Endodermal cell (in vitro differentiated cells): ENCODE results near the gene NRXN3. TPM values are rescaled to one million over a fixed set of nuclear protein-coding genes. Genes with fewer than 3 reads are reported as not detected.

Experiments
- DNase-seq: peaks from one replicate; pipeline ENCODE4 v3.0.0-alpha.2; 2017
- H3K27ac ChIP-seq: 2 replicates; pipeline ENCODE4 v1.5.1; 2013; ENCODE audit warnings: mild to moderate bottlenecking, low read depth, low read length, moderate library complexity
- H3K27me3 ChIP-seq: 2 replicates; pipeline ENCODE4 v1.6.1; 2013; ENCODE audit warnings: mild to moderate bottlenecking, low read length, moderate library complexity; ENCODE audit not compliant: insufficient read depth, control insufficient read depth, poor library complexity, severe bottlenecking
- H3K36me3 ChIP-seq: 2 replicates; pipeline ENCODE4 v1.7.0; 2013; ENCODE audit warnings: mild to moderate bottlenecking, low read length, moderate library complexity; ENCODE audit not compliant: control insufficient read depth, insufficient read depth
- H3K4me1 ChIP-seq: one replicate; pipeline ENCODE4 v1.7.0; 2013; ENCODE audit warnings: low read length; ENCODE audit not compliant: control insufficient read depth, insufficient read depth
- H3K4me3 ChIP-seq: 2 replicates; pipeline ENCODE4 v1.5.1; 2013; ENCODE audit warnings: mild to moderate bottlenecking, low read length, moderate library complexity
- H3K9ac ChIP-seq: 2 replicates; pipeline ENCODE4 v1.6.1; 2013; ENCODE audit warnings: mild to moderate bottlenecking, low read length, moderate library complexity; ENCODE audit not compliant: poor library complexity, severe bottlenecking; ENCODE audit errors: extremely low read depth
- H3K9me3 ChIP-seq: 2 replicates; pipeline ENCODE4 v1.6.1; 2013; ENCODE audit warnings: mild to moderate bottlenecking, low read length, moderate library complexity; ENCODE audit not compliant: control insufficient read depth
- H3K27ac Mint-ChIP-seq: 2 replicates; pipeline ENCODE4 v1.8.0; 2020; ENCODE audit warnings: mixed read lengths
- H3K27me3 Mint-ChIP-seq: 2 replicates; pipeline ENCODE4 v1.8.0; 2021; ENCODE audit warnings: mild to moderate bottlenecking, mixed read lengths; ENCODE audit not compliant: insufficient read depth
- H3K36me3 Mint-ChIP-seq: 2 replicates; pipeline ENCODE4 v1.8.0; 2020; ENCODE audit warnings: low read depth, mixed read lengths
- H3K4me1 Mint-ChIP-seq: 2 replicates; pipeline ENCODE4 v1.8.0; 2020; ENCODE audit warnings: mixed read lengths
- H3K4me3 Mint-ChIP-seq: 2 replicates; pipeline ENCODE4 v1.8.0; 2020; ENCODE audit warnings: mild to moderate bottlenecking, moderate library complexity, mixed read lengths
- H3K9me3 Mint-ChIP-seq: 2 replicates; pipeline ENCODE4 v1.8.0; 2020; ENCODE audit warnings: mild to moderate bottlenecking, mixed read lengths
- WGBS, 2 experiments: methylation state at CpG; one replicate each; pipeline versions ENCODE4 v1.1.5 to v1.1.7; 2013; ENCODE audit warnings: missing lambda C conversion rate in 2 of 2, mixed read lengths in 1 of 2; ENCODE audit not compliant: insufficient coverage in 1 of 2, insufficient read length in 1 of 2; 5-methylcytosine and 5-hydroxymethylcytosine counted together
- total RNA-seq, 2 donors: library from RNA; stranded (reverse); fragmentation: NEBNext Ultra II Directional in 1 of 2; extraction: Animal tissue kit (Norgen Biotek cat#: 25700) in 1 of 2; gene quantifications; 2 replicates in 1 of 2; 3 replicates in 1 of 2; pipeline ENCODE4 v1.2.1, GENCODE V29; 2021
- TF ChIP-seq, protein P1 (sequence below): fragments of 200-600 bp; sonication (generic); conservative IDR thresholded peaks from 2 replicates; pipeline ENCODE4 v1.5.0; 2021; ENCODE audit warnings: antibody characterized with exemption, mild to moderate bottlenecking

NRXN3 gene
- total RNA-seq, 2 donors from 2014 or later = 20.9 to 21.4 TPM

DNA sequence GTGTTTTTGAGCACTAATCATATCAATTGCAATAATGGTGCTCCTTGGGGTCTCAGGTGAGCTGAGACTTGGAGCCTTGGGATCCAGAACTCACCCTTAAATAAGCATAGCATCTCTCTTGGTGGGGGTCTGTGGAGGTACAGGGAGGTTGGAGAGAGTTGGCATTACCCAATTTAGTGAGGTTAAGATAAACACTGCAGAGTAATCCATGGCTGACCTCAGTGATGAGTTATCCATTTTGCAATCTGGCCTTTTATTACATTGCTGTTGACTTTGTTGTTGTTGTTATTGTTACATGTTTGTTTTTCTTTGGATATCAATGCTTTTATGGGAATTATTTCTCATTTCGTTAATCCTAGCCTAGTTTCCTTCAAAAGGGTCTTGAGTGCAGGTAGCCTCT lies 373.3 kb downstream of the NRXN3 start:
- H3K4me3 Mint-ChIP-seq = no peak overlapping the region
- no peaks in the 10 kb centered on the region for H3K36me3 Mint-ChIP-seq
- H3K4me1 ChIP-seq = no peaks in the 10 kb centered on the region
- no peaks in the 10 kb centered on the region for H3K27me3 ChIP-seq
- H3K9me3 Mint-ChIP-seq = no peaks in the 10 kb centered on the region
- no peaks in the 10 kb centered on the region for H3K9me3 ChIP-seq
- H3K4me3 ChIP-seq = no peak overlapping the region
- no peak overlapping the region for H3K27ac ChIP-seq
- no peak for DNase-seq
- H3K27me3 Mint-ChIP-seq = peaks cover 7% of the 10 kb centered on the region
- no peak overlapping the region for H3K27ac Mint-ChIP-seq
- TF ChIP-seq, protein P1, sequence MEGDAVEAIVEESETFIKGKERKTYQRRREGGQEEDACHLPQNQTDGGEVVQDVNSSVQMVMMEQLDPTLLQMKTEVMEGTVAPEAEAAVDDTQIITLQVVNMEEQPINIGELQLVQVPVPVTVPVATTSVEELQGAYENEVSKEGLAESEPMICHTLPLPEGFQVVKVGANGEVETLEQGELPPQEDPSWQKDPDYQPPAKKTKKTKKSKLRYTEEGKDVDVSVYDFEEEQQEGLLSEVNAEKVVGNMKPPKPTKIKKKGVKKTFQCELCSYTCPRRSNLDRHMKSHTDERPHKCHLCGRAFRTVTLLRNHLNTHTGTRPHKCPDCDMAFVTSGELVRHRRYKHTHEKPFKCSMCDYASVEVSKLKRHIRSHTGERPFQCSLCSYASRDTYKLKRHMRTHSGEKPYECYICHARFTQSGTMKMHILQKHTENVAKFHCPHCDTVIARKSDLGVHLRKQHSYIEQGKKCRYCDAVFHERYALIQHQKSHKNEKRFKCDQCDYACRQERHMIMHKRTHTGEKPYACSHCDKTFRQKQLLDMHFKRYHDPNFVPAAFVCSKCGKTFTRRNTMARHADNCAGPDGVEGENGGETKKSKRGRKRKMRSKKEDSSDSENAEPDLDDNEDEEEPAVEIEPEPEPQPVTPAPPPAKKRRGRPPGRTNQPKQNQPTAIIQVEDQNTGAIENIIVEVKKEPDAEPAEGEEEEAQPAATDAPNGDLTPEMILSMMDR = no peak
- H3K4me1 Mint-ChIP-seq = no peaks in the 10 kb centered on the region
- 71 to 87% methylated on average over 1 of the region's 1 CpG for WGBS, 2 experiments
- H3K36me3 ChIP-seq = no peaks in the 10 kb centered on the region
- H3K9ac ChIP-seq = no peak overlapping the region

DNA sequence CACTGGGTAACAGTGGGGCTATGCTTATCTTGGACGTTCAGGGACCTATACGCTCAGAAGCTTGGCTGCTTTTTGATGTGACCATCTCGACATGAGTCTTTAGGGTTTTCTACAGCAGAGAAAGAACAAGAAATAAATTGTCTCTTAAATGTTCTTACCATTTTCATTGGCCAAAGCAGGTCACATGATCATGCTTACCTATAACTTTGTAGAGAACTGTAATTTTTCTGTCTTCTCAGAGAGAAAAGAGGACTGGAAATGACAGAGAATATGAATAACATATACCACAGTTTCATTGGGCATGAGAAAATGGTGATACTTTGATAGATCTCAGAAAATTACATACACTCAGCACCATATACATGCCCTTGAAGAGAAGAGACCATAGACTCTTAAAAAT lies 390.9 kb downstream of the NRXN3 start:
- DNase-seq = no peak
- Histone ChIP-seq H3K36me3 (no peaks in the 10 kb centered on the region), H3K27me3 (no peaks in the 10 kb centered on the region), H3K4me1 (no peaks in the 10 kb centered on the region), H3K9me3 (no peaks in the 10 kb centered on the region), H3K9ac (no peak overlapping the region), H3K27ac (no peak overlapping the region), H3K4me3 (no peak overlapping the region)
- H3K36me3 Mint-ChIP-seq = no peaks in the 10 kb centered on the region
- H3K27me3 Mint-ChIP-seq = peaks cover 3% of the 10 kb centered on the region
- no peaks in the 10 kb centered on the region for H3K9me3 Mint-ChIP-seq
- peaks cover 3% of the 10 kb centered on the region for H3K4me1 Mint-ChIP-seq
- TF ChIP-seq, protein P1 = no peak
- WGBS, 2 experiments = 57 to 100% methylated on average over 1 to 3 of the region's 3 CpGs
- no peak overlapping the region for H3K27ac Mint-ChIP-seq
- no peak overlapping the region for H3K4me3 Mint-ChIP-seq

DNA sequence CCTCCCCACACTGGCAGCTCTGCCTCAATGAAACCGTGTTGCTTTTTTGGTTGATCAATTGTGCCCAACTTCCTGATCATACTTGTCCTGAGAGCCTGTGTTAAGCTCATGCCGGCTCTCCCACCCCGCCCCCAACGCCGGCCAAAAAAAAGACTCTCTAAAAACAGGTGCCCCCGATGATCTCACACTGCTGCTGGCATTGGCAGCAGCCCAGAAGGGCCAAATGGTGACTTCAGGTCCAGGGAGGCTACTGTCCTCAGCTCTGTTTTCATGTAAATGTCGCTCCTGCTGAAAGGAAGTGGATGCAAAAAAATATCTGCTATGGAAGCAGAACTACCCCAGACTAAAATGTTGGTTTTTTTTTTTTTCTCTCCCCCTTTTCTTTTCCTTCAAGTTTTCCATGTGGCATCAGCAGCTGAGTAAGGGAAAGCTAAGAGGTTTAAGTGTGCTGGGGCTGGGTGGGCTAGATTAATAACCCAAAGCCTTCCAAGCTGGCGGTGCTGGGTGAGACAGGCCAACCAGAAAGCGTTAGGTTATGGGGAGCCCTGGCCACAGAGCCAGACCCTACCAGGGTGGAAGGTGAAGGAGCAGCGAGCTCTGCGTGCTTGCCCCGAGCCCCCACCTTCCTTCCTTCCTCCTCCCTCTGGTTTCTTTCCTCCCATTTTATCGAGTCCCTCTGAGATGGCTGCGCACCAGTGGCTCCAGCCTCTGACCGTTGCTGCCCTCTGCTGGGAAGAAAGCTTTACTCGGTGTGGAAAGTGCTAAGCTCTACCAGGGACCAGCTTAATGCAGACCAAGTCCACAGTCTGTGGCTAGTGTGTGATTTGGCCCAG lies 396.1 kb downstream of the NRXN3 start:
- Histone ChIP-seq H3K36me3 (no peaks in the 10 kb centered on the region), H3K9me3 (no peaks in the 10 kb centered on the region), H3K4me3 (no peak overlapping the region), H3K27ac (no peak overlapping the region), H3K4me1 (no peaks in the 10 kb centered on the region), H3K9ac (no peak overlapping the region), H3K27me3 (no peaks in the 10 kb centered on the region)
- 30 to 79% methylated on average over 2 to 16 of the region's 16 CpGs for WGBS, 2 experiments
- no peaks in the 10 kb centered on the region for H3K36me3 Mint-ChIP-seq
- no peaks in the 10 kb centered on the region for H3K9me3 Mint-ChIP-seq
- H3K27ac Mint-ChIP-seq = no peak overlapping the region
- H3K27me3 Mint-ChIP-seq = peaks cover 5% of the 10 kb centered on the region
- H3K4me3 Mint-ChIP-seq = peak overlapping the region; percentile 42
- peaks cover 10% of the 10 kb centered on the region for H3K4me1 Mint-ChIP-seq
- TF ChIP-seq, protein P1 = peak; percentile 93
- peak; percentile 97 for DNase-seq
